Measurements from ENCODE around the gene PRKG1. TPM values are rescaled to one million over a fixed set of nuclear protein-coding genes. Genes with fewer than 3 reads are reported as not detected.

PRKG1 gene
- polyA plus RNA-seq, 1 donor from 2014 or later, result 0.36 TPM

- H3K27me3 Mint-ChIP-seq, result no peaks in the 10 kb centered on the region
- no peak overlapping the region for H3K4me3 Mint-ChIP-seq
- H3K4me1 Mint-ChIP-seq, result no peaks in the 10 kb centered on the region
- H3K27ac Mint-ChIP-seq, result no peak overlapping the region
- no peaks in the 10 kb centered on the region for H3K9me3 Mint-ChIP-seq
- no peaks in the 10 kb centered on the region for H3K36me3 Mint-ChIP-seq
Observed at GRCh38 chr10:52100011-52100547, 1025.8 kb downstream of the PRKG1 start.

- no peak overlapping the region for H3K4me3 Mint-ChIP-seq
- H3K27me3 Mint-ChIP-seq, result no peaks in the 10 kb centered on the region
- H3K27ac Mint-ChIP-seq, result no peak overlapping the region
- H3K9me3 Mint-ChIP-seq, result no peaks in the 10 kb centered on the region
- no peaks in the 10 kb centered on the region for H3K4me1 Mint-ChIP-seq
- H3K36me3 Mint-ChIP-seq, result no peaks in the 10 kb centered on the region
Observed at GRCh38 chr10:52105301-52105700, 1031.0 kb downstream of the PRKG1 start.

- no peak overlapping the region for H3K4me3 Mint-ChIP-seq
- H3K27ac Mint-ChIP-seq, result no peak overlapping the region
- no peaks in the 10 kb centered on the region for H3K36me3 Mint-ChIP-seq
- H3K4me1 Mint-ChIP-seq, result no peaks in the 10 kb centered on the region
- H3K27me3 Mint-ChIP-seq, result no peaks in the 10 kb centered on the region
- no peaks in the 10 kb centered on the region for H3K9me3 Mint-ChIP-seq
Observed at GRCh38 chr10:52106011-52106410, 1031.7 kb downstream of the PRKG1 start.

- no peaks in the 10 kb centered on the region for H3K4me1 Mint-ChIP-seq
Observed at GRCh38 chr10:52106899-52107298, 1032.6 kb downstream of the PRKG1 start.

GRCh38 chr10:52108236-52108635 lies 1033.9 kb downstream of the PRKG1 start:
- H3K4me1 Mint-ChIP-seq, result no peaks in the 10 kb centered on the region
- no peaks in the 10 kb centered on the region for H3K36me3 Mint-ChIP-seq
- no peak overlapping the region for H3K4me3 Mint-ChIP-seq
- peaks cover 0 to 1% (median 0%) of the 10 kb centered on the region in 3 donors for H3K9me3 Mint-ChIP-seq
- no peak overlapping the region for H3K27ac Mint-ChIP-seq
- H3K27me3 Mint-ChIP-seq, result no peaks in the 10 kb centered on the region

More at GRCh38 chr10:52106899-52107298, 1032.6 kb downstream of the PRKG1 start:
- Mint-ChIP-seq H3K9me3 (no peaks in the 10 kb centered on the region), H3K36me3 (no peaks in the 10 kb centered on the region), H3K4me3 (no peak overlapping the region), H3K27ac (no peak overlapping the region), H3K27me3 (no peaks in the 10 kb centered on the region)

- Mint-ChIP-seq H3K36me3 (no peaks in the 10 kb centered on the region), H3K4me1 (no peaks in the 10 kb centered on the region), H3K27ac (no peak overlapping the region), H3K9me3 (peaks cover 0 to 2% (median 0%) of the 10 kb centered on the region in 3 donors), H3K27me3 (no peaks in the 10 kb centered on the region), H3K4me3 (no peak overlapping the region)
Observed at GRCh38 chr10:52110576-52110975, 1036.3 kb downstream of the PRKG1 start.

DNA sequence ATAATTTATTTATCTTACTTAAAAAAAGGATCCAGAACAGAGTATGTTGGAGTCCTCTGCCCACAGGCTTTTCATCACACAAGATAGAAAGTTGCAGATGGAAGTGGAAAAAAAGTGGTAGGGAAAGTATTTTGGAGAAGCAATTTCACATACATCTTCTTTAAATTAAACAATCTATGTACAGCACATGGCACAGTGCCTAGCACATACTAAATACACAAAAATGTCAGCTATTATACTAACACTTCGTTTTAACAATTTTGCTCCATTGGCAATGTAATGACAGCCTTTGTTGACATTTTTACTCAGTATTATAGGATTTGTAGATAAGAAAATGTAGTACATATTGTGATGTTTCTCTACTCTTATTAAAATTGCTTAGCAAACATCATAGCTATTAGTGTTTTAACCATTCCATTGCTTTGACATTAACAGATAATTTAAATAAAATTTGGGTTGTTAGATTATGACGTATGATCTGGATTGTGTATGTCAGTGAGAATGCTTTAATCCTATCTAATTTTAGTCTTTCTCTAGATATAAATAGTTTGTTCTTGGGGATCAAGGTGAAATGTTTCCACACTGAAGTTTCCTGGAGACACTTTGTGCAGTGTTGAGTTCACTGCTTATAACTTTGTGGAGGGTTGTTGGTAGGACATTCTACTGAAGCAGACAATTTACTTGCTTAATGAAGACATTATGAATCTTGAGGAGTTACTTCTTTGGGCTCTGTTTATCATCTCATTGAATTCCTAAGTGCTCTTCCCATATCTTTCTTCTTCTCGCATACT lies 1037.0 kb downstream of the PRKG1 start:
- Mint-ChIP-seq H3K4me1 (no peaks in the 10 kb centered on the region), H3K27me3 (no peaks in the 10 kb centered on the region), H3K27ac (no peak overlapping the region), H3K9me3 (peaks cover 0 to 2% (median 0%) of the 10 kb centered on the region in 3 donors), H3K36me3 (no peaks in the 10 kb centered on the region), H3K4me3 (no peak overlapping the region)

- peaks cover 0 to 2% (median 0%) of the 10 kb centered on the region in 3 donors for H3K9me3 Mint-ChIP-seq
- no peaks in the 10 kb centered on the region for H3K27me3 Mint-ChIP-seq
- H3K36me3 Mint-ChIP-seq, result no peaks in the 10 kb centered on the region
- no peak overlapping the region for H3K27ac Mint-ChIP-seq
- no peak overlapping the region for H3K4me3 Mint-ChIP-seq
- no peaks in the 10 kb centered on the region for H3K4me1 Mint-ChIP-seq
Observed at GRCh38 chr10:52115823-52116222, 1041.5 kb downstream of the PRKG1 start.

GRCh38 chr10:52119507-52119906 lies 1045.2 kb downstream of the PRKG1 start:
- Mint-ChIP-seq H3K27ac (no peak overlapping the region), H3K36me3 (no peaks in the 10 kb centered on the region), H3K27me3 (peaks cover 4% of the 10 kb centered on the region), H3K4me1 (no peaks in the 10 kb centered on the region), H3K9me3 (no peaks in the 10 kb centered on the region), H3K4me3 (no peak overlapping the region)

DNA sequence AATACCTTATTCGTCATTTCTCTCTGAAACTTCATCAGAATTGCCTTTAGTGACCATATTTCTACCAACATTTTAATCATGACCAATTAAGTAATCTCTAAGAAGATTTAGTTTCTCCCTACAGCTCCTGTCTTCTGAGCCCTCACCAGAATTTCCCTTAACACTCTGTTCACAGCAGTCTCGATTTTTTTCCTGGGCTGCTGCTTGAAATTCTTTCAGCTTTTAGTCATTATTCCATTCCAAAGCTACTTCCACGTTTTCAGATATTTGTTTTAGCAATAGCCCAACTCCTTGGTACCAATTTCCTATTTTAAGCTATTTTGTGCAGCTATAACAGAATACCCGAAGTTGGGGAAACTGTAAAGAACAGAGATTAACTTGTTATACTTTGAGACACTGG lies 1047.4 kb downstream of the PRKG1 start:
- H3K4me3 Mint-ChIP-seq, result no peak overlapping the region
- no peak overlapping the region for H3K27ac Mint-ChIP-seq
- no peaks in the 10 kb centered on the region for H3K36me3 Mint-ChIP-seq
- H3K27me3 Mint-ChIP-seq, result peaks cover 4% of the 10 kb centered on the region
- H3K9me3 Mint-ChIP-seq, result no peaks in the 10 kb centered on the region
- no peaks in the 10 kb centered on the region for H3K4me1 Mint-ChIP-seq

- H3K36me3 Mint-ChIP-seq, result no peaks in the 10 kb centered on the region
- peak overlapping the region in 1 of 4 donors; percentile 5 for H3K4me3 Mint-ChIP-seq
- no peaks in the 10 kb centered on the region for H3K27me3 Mint-ChIP-seq
- no peaks in the 10 kb centered on the region for H3K9me3 Mint-ChIP-seq
- no peaks in the 10 kb centered on the region for H3K4me1 Mint-ChIP-seq
- no peak overlapping the region for H3K27ac Mint-ChIP-seq
Observed at GRCh38 chr10:52128056-52128683, 1053.9 kb downstream of the PRKG1 start.

DNA sequence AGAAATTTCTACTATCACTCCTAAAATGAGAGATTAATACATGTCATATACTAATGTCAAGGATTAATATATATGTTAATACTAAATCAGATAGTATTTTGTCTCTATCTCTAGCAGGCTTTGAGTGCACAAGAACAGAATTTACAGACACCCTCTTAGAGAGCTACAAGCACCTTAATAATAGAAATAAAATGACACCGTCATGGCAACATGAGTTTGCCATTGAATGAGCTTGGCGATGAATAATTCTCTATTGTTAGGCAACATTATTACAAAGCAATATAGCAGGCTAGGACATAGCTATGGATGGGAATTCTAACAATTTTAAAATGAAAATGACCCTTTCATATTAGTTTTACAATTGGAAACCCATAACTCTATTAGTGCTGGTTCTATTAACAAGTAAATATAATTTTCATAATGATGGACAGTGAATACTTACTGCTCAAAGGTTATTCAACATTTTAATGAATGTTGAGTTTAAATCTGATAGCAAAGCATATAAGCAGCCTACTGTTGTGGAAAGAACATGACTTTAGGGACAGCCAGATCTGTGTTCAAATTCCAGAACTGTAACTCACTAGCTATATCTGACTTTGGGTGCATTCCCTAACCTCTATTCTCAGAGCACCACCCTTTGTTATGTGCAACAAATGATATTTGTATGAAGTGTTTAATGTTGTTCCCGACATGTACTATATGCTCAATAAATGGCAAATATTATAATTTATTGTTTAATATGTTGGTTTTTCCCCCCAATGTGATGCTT lies 1055.3 kb downstream of the PRKG1 start:
- Mint-ChIP-seq H3K9me3 (no peaks in the 10 kb centered on the region), H3K27ac (no peak overlapping the region), H3K4me1 (no peaks in the 10 kb centered on the region), H3K36me3 (no peaks in the 10 kb centered on the region), H3K4me3 (no peak overlapping the region), H3K27me3 (no peaks in the 10 kb centered on the region)

GRCh38 chr10:52135101-52135500 lies 1060.8 kb downstream of the PRKG1 start:
- no peaks in the 10 kb centered on the region for H3K27me3 Mint-ChIP-seq
- H3K4me3 Mint-ChIP-seq, result no peak overlapping the region
- H3K9me3 Mint-ChIP-seq, result no peaks in the 10 kb centered on the region
- no peaks in the 10 kb centered on the region for H3K36me3 Mint-ChIP-seq
- no peak overlapping the region for H3K27ac Mint-ChIP-seq
- no peaks in the 10 kb centered on the region for H3K4me1 Mint-ChIP-seq

DNA sequence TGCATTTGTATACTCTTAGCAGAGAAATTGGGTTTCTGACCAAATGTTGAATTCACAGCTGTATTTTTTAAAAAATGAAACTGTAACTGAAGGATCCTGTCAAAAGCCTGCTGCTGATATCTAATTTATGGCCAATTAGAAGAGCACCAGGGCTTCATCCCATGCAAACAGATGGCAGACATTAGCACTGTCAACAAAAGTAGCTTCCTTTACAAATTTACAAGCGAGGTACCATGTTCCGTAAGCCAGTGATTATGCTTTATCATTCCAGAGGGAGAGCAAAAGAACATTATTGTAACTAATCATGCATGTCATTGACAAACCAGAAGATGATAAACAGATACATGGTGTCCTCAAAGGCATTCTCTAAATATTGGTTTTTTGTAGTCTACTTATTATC lies 1062.6 kb downstream of the PRKG1 start:
- no peak overlapping the region for H3K4me3 Mint-ChIP-seq
- no peaks in the 10 kb centered on the region for H3K4me1 Mint-ChIP-seq
- H3K9me3 Mint-ChIP-seq, result no peaks in the 10 kb centered on the region
- no peaks in the 10 kb centered on the region for H3K27me3 Mint-ChIP-seq
- no peak overlapping the region for H3K27ac Mint-ChIP-seq
- H3K36me3 Mint-ChIP-seq, result no peaks in the 10 kb centered on the region

GRCh38 chr10:52143338-52143737 lies 1069.1 kb downstream of the PRKG1 start:
- Mint-ChIP-seq H3K9me3 (no peaks in the 10 kb centered on the region), H3K4me1 (no peaks in the 10 kb centered on the region), H3K27ac (no peak overlapping the region), H3K27me3 (no peaks in the 10 kb centered on the region), H3K4me3 (no peak overlapping the region), H3K36me3 (no peaks in the 10 kb centered on the region)

Data from IgD-negative memory B cell (primary cell).